Type B pancreatic cell (in vitro differentiated cells): Measurements from ENCODE around the gene ART5. TPM values are rescaled to one million over a fixed set of nuclear protein-coding genes. Genes with fewer than 3 reads are reported as not detected.

Experiments used
- DNase-seq: peaks from one replicate; pipeline ENCODE4 v3.0.0; 2021; ENCODE audit warnings: mixed read lengths; ENCODE audit not compliant: unreplicated experiment; ENCODE audit errors: extremely low spot score
- H3K27ac Mint-ChIP-seq: 2 replicates; pipeline ENCODE4 v1.8.0; 2021; ENCODE audit warnings: mild to moderate bottlenecking, mixed read lengths
- H3K27me3 Mint-ChIP-seq: 2 replicates; pipeline ENCODE4 v1.8.0; 2021; ENCODE audit warnings: mixed read lengths
- H3K36me3 Mint-ChIP-seq: 2 replicates; pipeline ENCODE4 v1.8.0; 2021; ENCODE audit warnings: mixed read lengths
- H3K4me1 Mint-ChIP-seq: one replicate; pipeline ENCODE4 v1.8.0; 2021; ENCODE audit warnings: mixed read lengths; ENCODE audit not compliant: unreplicated experiment
- H3K4me3 Mint-ChIP-seq: 2 replicates; pipeline ENCODE4 v1.8.0; 2021; ENCODE audit warnings: mild to moderate bottlenecking, mixed read lengths
- H3K9me3 Mint-ChIP-seq: 2 replicates; pipeline ENCODE4 v1.8.0; 2021; ENCODE audit warnings: mixed read lengths
- total RNA-seq: library from RNA; stranded (reverse); gene quantifications from 2 replicates; pipeline ENCODE4 v1.2.1, GENCODE V29; 2021; ENCODE audit warnings: low replicate concordance
- TF ChIP-seq, protein P1 (sequence below): fragments of 200-600 bp; sonication (generic); conservative IDR thresholded peaks from 2 replicates; pipeline ENCODE4 v1.5.0; 2021; ENCODE audit warnings: antibody characterized with exemption, mild to moderate bottlenecking

Gene ART5
- total RNA-seq, 1 donor from 2014 or later, result 3.8 TPM

- Mint-ChIP-seq H3K9me3 (no peaks in the 10 kb centered on the region), H3K27ac (no peak overlapping the region), H3K36me3 (peaks cover 38% of the 10 kb centered on the region)
These were observed 41.2 kb upstream of the ART5 start for GRCh38 chr11:3683039-3683438.

GRCh38 chr11:3679077-3679476, 37.3 kb upstream of the ART5 start:
- Mint-ChIP-seq H3K36me3 (peaks cover 35% of the 10 kb centered on the region), H3K27me3 (no peaks in the 10 kb centered on the region), H3K4me3 (no peak overlapping the region), H3K9me3 (no peaks in the 10 kb centered on the region), H3K27ac (no peak overlapping the region), H3K4me1 (no peaks in the 10 kb centered on the region)
- DNase-seq, result no peak
- TF ChIP-seq, protein P1, sequence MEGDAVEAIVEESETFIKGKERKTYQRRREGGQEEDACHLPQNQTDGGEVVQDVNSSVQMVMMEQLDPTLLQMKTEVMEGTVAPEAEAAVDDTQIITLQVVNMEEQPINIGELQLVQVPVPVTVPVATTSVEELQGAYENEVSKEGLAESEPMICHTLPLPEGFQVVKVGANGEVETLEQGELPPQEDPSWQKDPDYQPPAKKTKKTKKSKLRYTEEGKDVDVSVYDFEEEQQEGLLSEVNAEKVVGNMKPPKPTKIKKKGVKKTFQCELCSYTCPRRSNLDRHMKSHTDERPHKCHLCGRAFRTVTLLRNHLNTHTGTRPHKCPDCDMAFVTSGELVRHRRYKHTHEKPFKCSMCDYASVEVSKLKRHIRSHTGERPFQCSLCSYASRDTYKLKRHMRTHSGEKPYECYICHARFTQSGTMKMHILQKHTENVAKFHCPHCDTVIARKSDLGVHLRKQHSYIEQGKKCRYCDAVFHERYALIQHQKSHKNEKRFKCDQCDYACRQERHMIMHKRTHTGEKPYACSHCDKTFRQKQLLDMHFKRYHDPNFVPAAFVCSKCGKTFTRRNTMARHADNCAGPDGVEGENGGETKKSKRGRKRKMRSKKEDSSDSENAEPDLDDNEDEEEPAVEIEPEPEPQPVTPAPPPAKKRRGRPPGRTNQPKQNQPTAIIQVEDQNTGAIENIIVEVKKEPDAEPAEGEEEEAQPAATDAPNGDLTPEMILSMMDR, result no peak

More at GRCh38 chr11:3683039-3683438, 41.2 kb upstream of the ART5 start:
- TF ChIP-seq, protein P1, result no peak
- DNase-seq, result no peak
- no peak overlapping the region for H3K4me3 Mint-ChIP-seq
- H3K27me3 Mint-ChIP-seq, result no peaks in the 10 kb centered on the region
- H3K4me1 Mint-ChIP-seq, result no peaks in the 10 kb centered on the region

DNA sequence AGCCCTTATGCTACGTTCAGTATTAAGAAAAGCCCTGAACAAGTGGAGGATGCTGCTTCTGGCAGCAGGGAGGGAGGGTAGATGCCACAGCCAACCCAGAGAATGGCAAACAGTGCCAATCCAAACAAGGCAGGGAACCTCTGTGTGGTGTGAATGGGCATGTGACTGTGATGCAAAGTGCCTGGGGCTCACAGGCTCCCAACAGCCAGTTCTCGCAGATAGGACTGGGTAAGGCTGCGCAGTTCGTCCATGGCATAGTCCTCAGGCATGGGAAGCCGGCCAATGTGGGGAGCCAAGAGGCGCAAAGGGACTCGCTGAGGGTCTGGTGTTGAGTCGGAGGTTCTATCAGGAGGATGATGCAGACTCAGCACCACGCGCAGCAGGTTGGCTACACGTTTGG, 34.2 kb upstream of the ART5 start:
- H3K36me3 Mint-ChIP-seq, result peaks cover 33% of the 10 kb centered on the region
- H3K4me3 Mint-ChIP-seq, result no peak overlapping the region
- TF ChIP-seq, protein P1, result no peak
- H3K27ac Mint-ChIP-seq, result no peak overlapping the region
- H3K4me1 Mint-ChIP-seq, result peaks cover 13% of the 10 kb centered on the region
- DNase-seq, result no peak
- no peaks in the 10 kb centered on the region for H3K9me3 Mint-ChIP-seq
- H3K27me3 Mint-ChIP-seq, result no peaks in the 10 kb centered on the region

GRCh38 chr11:3674189-3674588, 32.4 kb upstream of the ART5 start:
- Mint-ChIP-seq H3K4me3 (no peak overlapping the region), H3K4me1 (peaks cover 13% of the 10 kb centered on the region), H3K9me3 (no peaks in the 10 kb centered on the region), H3K27ac (no peak overlapping the region), H3K36me3 (peaks cover 37% of the 10 kb centered on the region), H3K27me3 (no peaks in the 10 kb centered on the region)
- TF ChIP-seq, protein P1, result no peak
- no peak for DNase-seq

- Mint-ChIP-seq H3K4me3 (no peak within 1 kb of the TSS), H3K9me3 (no peaks in the 10 kb centered on the region), H3K27me3 (no peaks in the 10 kb centered on the region), H3K36me3 (peaks cover 25% of the 10 kb centered on the region), H3K4me1 (peaks cover 13% of the 10 kb centered on the region), H3K27ac (no peak within 1 kb of the TSS)
- TF ChIP-seq, protein P1, result no peak
- DNase-seq, result no peak
These were observed 29.8 kb upstream of the ART5 start, which contains the start of gene CHRNA10 for GRCh38 chr11:3671334-3672254. Gene CHRNA10, minus strand, starts transcription at chr11:3671384. Its CDS starts 72 bp downstream, at chr11:3671312.
